DOHH2 (cell line): ENCODE measurements around the gene COL20A1.

Source experiments
- H3F3A ChIP-seq: fragments of 200-600 bp; sonication (generic), shearing (Covaris generic); 2 replicates; pipeline ENCODE4 v1.6.0; 2016; ENCODE audit warnings: antibody characterized with exemption, mild to moderate bottlenecking; ENCODE audit not compliant: control insufficient read depth, insufficient read depth
- H3K27ac ChIP-seq: fragments of 200-600 bp; sonication (generic); 2 replicates; pipeline ENCODE4 v1.5.1; 2014; ENCODE audit warnings: low read depth, mild to moderate bottlenecking, low read length, moderate library complexity
- H3K27me3 ChIP-seq: fragments of 200-600 bp; sonication (generic); 2 replicates; pipeline ENCODE4 v1.6.1; 2014; ENCODE audit warnings: mild to moderate bottlenecking, low read length, mixed read lengths; ENCODE audit not compliant: control insufficient read depth
- H3K36me3 ChIP-seq: fragments of 200-600 bp; sonication (generic); 2 replicates; pipeline ENCODE4 v1.6.1; 2014; ENCODE audit warnings: mild to moderate bottlenecking, low read length, moderate library complexity, mixed read lengths; ENCODE audit not compliant: control insufficient read depth
- H3K4me1 ChIP-seq: fragments of 200-600 bp; sonication (generic); 2 replicates; pipeline ENCODE4 v1.6.1; 2014; ENCODE audit warnings: mild to moderate bottlenecking, low read length, mixed read lengths; ENCODE audit not compliant: control insufficient read depth
- H3K4me2 ChIP-seq: fragments of 200-600 bp; sonication (generic); 2 replicates; pipeline ENCODE4 v1.6.0; 2014; ENCODE audit warnings: mild to moderate bottlenecking, low read length, moderate library complexity
- H3K4me3 ChIP-seq: fragments of 200-600 bp; sonication (generic); 2 replicates; pipeline ENCODE4 v1.5.1; 2014; ENCODE audit warnings: mild to moderate bottlenecking, low read length, mixed read lengths
- H3K79me2 ChIP-seq: fragments of 200-600 bp; sonication (generic); 2 replicates; pipeline ENCODE4 v1.6.1; 2014; ENCODE audit warnings: mild to moderate bottlenecking, low read length, mixed read lengths; ENCODE audit not compliant: control insufficient read depth
- H3K9me2 ChIP-seq: fragments of 200-600 bp; sonication (generic); replicated peaks from 2 replicates; pipeline ENCODE4 v1.6.1; 2014; ENCODE audit warnings: mild to moderate bottlenecking, low read length, mixed read lengths; ENCODE audit not compliant: control insufficient read depth
- H3K9me3 ChIP-seq: fragments of 200-600 bp; sonication (generic); 2 replicates; pipeline ENCODE4 v1.6.1; 2014; ENCODE audit warnings: antibody characterized with exemption, low read length, mixed read lengths; ENCODE audit not compliant: control insufficient read depth, insufficient read depth
- H4K20me1 ChIP-seq: fragments of 200-600 bp; sonication (generic); 2 replicates; pipeline ENCODE4 v1.6.0; 2014; ENCODE audit warnings: low read depth, mild to moderate bottlenecking, antibody characterized with exemption, low read length, moderate library complexity; ENCODE audit not compliant: control insufficient read depth, insufficient read depth
- EZH2phosphoT487 ChIP-seq: fragments of 200-600 bp; sonication (generic); IDR thresholded peaks from 2 replicates; pipeline ENCODE4 v1.6.1; 2017; ENCODE audit warnings: borderline replicate concordance, mild to moderate bottlenecking, antibody characterized with exemption, low read length, moderate library complexity, mixed read lengths
- TF ChIP-seq, protein P1 (sequence below): fragments of 200-600 bp; sonication (generic); IDR thresholded peaks from one replicate; pipeline ENCODE4 v1.5.1; 2014; ENCODE audit warnings: antibody characterized with exemption, mild to moderate bottlenecking, low read depth, low read length; ENCODE audit not compliant: poor library complexity, severe bottlenecking

Gene COL20A1

GRCh38 chr20:63258781-63259180 is 34.2 kb upstream of the COL20A1 start:
- no peaks in the 10 kb centered on the region for H3K36me3 ChIP-seq
- no peaks in the 10 kb centered on the region for H3K4me1 ChIP-seq
- H3K79me2 ChIP-seq, result no peaks in the 10 kb centered on the region
- H3F3A ChIP-seq, result no peaks in the 10 kb centered on the region
- no peaks in the 10 kb centered on the region for H3K9me3 ChIP-seq
- no peak overlapping the region for H3K4me2 ChIP-seq
- H4K20me1 ChIP-seq, result peaks cover 6% of the 10 kb centered on the region; the same call in 1 of the 2 replicates
- H3K27me3 ChIP-seq, result peaks cover 8% of the 10 kb centered on the region
- TF ChIP-seq, protein P1, sequence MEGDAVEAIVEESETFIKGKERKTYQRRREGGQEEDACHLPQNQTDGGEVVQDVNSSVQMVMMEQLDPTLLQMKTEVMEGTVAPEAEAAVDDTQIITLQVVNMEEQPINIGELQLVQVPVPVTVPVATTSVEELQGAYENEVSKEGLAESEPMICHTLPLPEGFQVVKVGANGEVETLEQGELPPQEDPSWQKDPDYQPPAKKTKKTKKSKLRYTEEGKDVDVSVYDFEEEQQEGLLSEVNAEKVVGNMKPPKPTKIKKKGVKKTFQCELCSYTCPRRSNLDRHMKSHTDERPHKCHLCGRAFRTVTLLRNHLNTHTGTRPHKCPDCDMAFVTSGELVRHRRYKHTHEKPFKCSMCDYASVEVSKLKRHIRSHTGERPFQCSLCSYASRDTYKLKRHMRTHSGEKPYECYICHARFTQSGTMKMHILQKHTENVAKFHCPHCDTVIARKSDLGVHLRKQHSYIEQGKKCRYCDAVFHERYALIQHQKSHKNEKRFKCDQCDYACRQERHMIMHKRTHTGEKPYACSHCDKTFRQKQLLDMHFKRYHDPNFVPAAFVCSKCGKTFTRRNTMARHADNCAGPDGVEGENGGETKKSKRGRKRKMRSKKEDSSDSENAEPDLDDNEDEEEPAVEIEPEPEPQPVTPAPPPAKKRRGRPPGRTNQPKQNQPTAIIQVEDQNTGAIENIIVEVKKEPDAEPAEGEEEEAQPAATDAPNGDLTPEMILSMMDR, result no peak
- TF ChIP-seq EZH2phosphoT487, result no peak
- no peak overlapping the region for H3K27ac ChIP-seq
- no peak overlapping the region for H3K4me3 ChIP-seq
- no peaks in the 10 kb centered on the region for H3K9me2 ChIP-seq

- Histone ChIP-seq H3K27me3 (peaks cover 6% of the 10 kb centered on the region), H3K9me2 (no peaks in the 10 kb centered on the region), H3K4me1 (no peaks in the 10 kb centered on the region), H3F3A (no peaks in the 10 kb centered on the region), H3K9me3 (no peaks in the 10 kb centered on the region), H3K27ac (no peak overlapping the region), H3K4me3 (no peak overlapping the region), H3K4me2 (no peak overlapping the region), H3K79me2 (no peaks in the 10 kb centered on the region), H4K20me1 (peaks cover 6% of the 10 kb centered on the region; the same call in 1 of the 2 replicates), H3K36me3 (no peaks in the 10 kb centered on the region)
- TF ChIP-seq EZH2phosphoT487, result no peak
- TF ChIP-seq, protein P1, result no peak
Measured at GRCh38 chr20:63259734-63260460, 33.1 kb upstream of the COL20A1 start.

- no peaks in the 10 kb centered on the region for H3F3A ChIP-seq
- peaks cover 6% of the 10 kb centered on the region; the same call in 1 of the 2 replicates for H4K20me1 ChIP-seq
- no peaks in the 10 kb centered on the region for H3K9me2 ChIP-seq
- H3K27ac ChIP-seq, result no peak overlapping the region
- peaks cover under 1% of the 10 kb centered on the region for H3K27me3 ChIP-seq
- no peaks in the 10 kb centered on the region for H3K36me3 ChIP-seq
- TF ChIP-seq, protein P1, result no peak
- no peak for TF ChIP-seq EZH2phosphoT487
- H3K4me2 ChIP-seq, result no peak overlapping the region
- H3K79me2 ChIP-seq, result no peaks in the 10 kb centered on the region
- no peaks in the 10 kb centered on the region for H3K9me3 ChIP-seq
- H3K4me3 ChIP-seq, result no peak overlapping the region
- H3K4me1 ChIP-seq, result no peaks in the 10 kb centered on the region
Measured at GRCh38 chr20:63260521-63260920, 32.5 kb upstream of the COL20A1 start.
